ENCODE data around the gene IGHMBP2. TPM values are rescaled to one million over a fixed set of nuclear protein-coding genes. Genes with fewer than 3 reads are reported as not detected.
A peak's percentile ranks its signal among the peaks of the same experiment; 100 is the strongest.

IGHMBP2 gene
- total RNA-seq, 1 donor from 2014 or later: 30.1 TPM

DNA sequence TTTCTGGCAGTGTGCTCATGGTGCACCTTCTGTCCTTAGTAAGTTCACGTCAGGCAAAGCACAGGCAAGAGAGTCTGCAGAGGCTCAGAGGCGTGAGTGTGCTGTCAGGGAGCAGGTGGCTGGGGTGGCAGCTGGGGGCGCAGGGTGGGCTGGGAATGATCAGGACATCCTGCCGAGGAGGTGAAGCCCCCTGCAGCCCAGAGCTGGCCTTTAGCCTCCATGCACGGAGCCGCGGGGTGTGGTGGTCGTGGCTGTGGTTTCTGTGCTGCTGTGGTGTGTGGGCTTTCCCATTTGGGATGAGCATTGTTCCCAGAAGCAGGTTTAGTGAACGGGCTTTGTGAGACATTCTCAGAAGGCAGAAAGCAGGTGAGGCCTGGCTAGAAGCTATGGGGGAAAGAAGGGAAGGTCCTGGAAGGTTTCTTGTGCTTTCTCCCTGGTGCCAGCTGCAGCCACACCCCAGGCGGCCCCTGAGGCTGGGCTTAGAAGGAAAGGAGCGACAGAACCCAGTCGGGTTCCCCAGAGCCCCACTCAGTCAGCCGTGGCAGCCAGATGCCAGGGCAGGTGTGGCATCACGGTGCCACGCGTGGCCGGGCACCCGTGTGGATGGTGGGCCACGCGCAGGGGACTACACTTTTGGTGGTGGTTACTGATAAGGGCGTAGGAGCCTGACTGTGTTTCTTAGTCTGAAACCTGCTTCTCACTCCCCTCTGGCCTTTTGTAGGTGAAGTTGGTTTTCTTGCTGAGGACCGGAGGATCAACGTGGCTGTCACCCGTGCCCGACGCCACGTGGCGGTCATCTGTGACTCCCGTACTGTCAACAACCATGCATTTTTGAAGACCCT, 32.0 kb downstream of the IGHMBP2 start:
- Mint-ChIP-seq H3K9me3 (no peaks in the 10 kb centered on the region), H3K4me1 (no peaks in the 10 kb centered on the region), H3K4me3 (no peak overlapping the region), H3K27ac (ENCODE audit: unreplicated experiment) (no peak overlapping the region), H3K27me3 (ENCODE audit: low read depth) (no peaks in the 10 kb centered on the region), H3K36me3 (ENCODE audit: low read depth) (peaks cover 3% of the 10 kb centered on the region)
- no peak for DNase-seq (ENCODE audit: low read depth, low spot score)
- TF ChIP-seq, protein P1, sequence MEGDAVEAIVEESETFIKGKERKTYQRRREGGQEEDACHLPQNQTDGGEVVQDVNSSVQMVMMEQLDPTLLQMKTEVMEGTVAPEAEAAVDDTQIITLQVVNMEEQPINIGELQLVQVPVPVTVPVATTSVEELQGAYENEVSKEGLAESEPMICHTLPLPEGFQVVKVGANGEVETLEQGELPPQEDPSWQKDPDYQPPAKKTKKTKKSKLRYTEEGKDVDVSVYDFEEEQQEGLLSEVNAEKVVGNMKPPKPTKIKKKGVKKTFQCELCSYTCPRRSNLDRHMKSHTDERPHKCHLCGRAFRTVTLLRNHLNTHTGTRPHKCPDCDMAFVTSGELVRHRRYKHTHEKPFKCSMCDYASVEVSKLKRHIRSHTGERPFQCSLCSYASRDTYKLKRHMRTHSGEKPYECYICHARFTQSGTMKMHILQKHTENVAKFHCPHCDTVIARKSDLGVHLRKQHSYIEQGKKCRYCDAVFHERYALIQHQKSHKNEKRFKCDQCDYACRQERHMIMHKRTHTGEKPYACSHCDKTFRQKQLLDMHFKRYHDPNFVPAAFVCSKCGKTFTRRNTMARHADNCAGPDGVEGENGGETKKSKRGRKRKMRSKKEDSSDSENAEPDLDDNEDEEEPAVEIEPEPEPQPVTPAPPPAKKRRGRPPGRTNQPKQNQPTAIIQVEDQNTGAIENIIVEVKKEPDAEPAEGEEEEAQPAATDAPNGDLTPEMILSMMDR (conservative IDR thresholded peaks at IDR 0.05): no peak

DNA sequence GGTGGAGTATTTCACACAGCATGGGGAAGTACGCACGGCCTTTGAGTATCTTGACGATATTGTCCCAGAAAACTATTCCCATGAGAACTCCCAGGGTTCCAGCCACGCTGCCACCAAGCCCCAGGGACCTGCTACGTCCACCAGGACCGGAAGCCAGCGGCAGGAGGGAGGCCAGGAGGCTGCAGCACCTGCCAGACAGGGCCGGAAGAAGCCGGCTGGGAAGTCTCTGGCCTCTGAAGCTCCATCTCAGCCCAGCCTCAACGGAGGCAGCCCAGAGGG, 32.6 kb downstream of the IGHMBP2 start:
- TF ChIP-seq, protein P1 (conservative IDR thresholded peaks at IDR 0.05): no peak

DNA sequence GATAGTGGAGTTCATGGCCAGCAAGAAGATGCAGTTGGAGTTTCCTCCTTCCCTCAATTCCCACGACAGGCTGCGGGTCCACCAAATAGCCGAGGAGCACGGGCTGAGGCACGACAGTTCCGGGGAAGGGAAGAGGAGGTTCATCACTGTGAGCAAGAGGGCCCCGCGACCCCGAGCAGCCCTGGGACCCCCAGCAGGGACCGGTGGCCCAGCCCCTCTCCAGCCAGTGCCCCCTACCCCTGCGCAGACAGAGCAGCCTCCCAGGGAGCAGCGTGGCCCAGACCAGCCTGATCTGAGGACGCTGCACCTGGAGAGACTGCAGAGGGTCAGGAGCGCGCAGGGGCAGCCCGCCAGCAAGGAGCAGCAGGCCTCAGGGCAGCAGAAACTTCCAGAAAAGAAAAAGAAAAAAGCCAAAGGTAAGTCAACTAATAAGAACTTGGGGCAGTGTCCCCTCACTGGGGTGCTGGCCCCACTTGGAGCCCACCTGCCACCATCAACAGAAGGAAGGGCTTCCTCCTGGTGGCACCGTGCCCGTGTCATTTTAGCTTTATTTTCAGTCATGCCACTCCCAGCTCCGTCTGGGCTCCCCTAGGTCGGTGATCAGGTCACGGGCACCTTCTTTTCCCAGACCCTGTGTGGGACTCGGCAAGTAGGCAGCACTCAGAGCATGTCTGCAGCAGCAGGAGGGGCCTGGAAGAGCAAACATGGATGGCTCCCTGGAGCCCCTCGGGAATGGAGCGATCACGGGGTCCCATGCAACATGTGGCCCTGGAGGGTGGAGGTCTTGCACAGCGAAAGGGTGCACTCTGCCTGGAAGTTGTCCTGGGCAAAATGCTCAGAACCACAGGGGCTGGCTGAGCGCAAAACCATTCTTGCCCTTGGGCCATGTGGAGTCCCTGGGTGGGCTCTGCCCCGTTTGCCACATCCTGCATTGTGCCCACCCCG, 33.3 kb downstream of the IGHMBP2 start:
- Mint-ChIP-seq H3K27me3 (ENCODE audit: low read depth) (no peaks in the 10 kb centered on the region), H3K36me3 (ENCODE audit: low read depth) (no peaks in the 10 kb centered on the region), H3K9me3 (no peaks in the 10 kb centered on the region), H3K27ac (ENCODE audit: unreplicated experiment) (no peak overlapping the region), H3K4me1 (no peaks in the 10 kb centered on the region), H3K4me3 (no peak overlapping the region)
- DNase-seq (ENCODE audit: low read depth, low spot score): no peak
- TF ChIP-seq, protein P1 (conservative IDR thresholded peaks at IDR 0.05): no peak

More for the DNA sequence above, 32.6 kb downstream of the IGHMBP2 start:
- H3K9me3 Mint-ChIP-seq: no peaks in the 10 kb centered on the region
- H3K4me3 Mint-ChIP-seq: no peak overlapping the region
- DNase-seq (ENCODE audit: low read depth, low spot score): no peak
- H3K36me3 Mint-ChIP-seq (ENCODE audit: low read depth): peaks cover 3% of the 10 kb centered on the region
- no peaks in the 10 kb centered on the region for H3K27me3 Mint-ChIP-seq (ENCODE audit: low read depth)
- H3K27ac Mint-ChIP-seq (ENCODE audit: unreplicated experiment): no peak overlapping the region
- H3K4me1 Mint-ChIP-seq: no peaks in the 10 kb centered on the region

DNA sequence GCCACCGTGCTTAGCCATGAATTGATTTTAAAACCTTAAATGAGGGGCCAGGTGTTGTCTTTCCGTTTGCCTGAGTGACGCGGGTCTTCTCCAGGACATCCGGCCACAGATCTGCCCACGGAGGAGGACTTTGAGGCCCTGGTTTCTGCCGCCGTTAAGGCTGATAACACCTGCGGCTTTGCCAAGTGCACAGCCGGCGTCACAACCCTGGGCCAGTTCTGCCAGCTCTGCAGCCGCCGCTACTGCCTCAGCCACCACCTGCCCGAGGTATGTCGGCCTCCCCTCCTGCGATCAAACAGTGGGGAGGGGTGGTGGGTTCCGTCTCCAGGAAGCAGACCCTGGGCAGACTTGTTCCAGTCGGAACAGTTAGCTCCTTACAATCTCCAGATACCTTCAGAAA, 34.4 kb downstream of the IGHMBP2 start:
- H3K27ac Mint-ChIP-seq (ENCODE audit: unreplicated experiment): no peak overlapping the region
- no peak for DNase-seq (ENCODE audit: low read depth, low spot score)
- H3K9me3 Mint-ChIP-seq: no peaks in the 10 kb centered on the region
- no peaks in the 10 kb centered on the region for H3K27me3 Mint-ChIP-seq (ENCODE audit: low read depth)
- no peak overlapping the region for H3K4me3 Mint-ChIP-seq
- TF ChIP-seq, protein P1 (conservative IDR thresholded peaks at IDR 0.05): no peak
- no peaks in the 10 kb centered on the region for H3K4me1 Mint-ChIP-seq
- H3K36me3 Mint-ChIP-seq (ENCODE audit: low read depth): no peaks in the 10 kb centered on the region

DNA sequence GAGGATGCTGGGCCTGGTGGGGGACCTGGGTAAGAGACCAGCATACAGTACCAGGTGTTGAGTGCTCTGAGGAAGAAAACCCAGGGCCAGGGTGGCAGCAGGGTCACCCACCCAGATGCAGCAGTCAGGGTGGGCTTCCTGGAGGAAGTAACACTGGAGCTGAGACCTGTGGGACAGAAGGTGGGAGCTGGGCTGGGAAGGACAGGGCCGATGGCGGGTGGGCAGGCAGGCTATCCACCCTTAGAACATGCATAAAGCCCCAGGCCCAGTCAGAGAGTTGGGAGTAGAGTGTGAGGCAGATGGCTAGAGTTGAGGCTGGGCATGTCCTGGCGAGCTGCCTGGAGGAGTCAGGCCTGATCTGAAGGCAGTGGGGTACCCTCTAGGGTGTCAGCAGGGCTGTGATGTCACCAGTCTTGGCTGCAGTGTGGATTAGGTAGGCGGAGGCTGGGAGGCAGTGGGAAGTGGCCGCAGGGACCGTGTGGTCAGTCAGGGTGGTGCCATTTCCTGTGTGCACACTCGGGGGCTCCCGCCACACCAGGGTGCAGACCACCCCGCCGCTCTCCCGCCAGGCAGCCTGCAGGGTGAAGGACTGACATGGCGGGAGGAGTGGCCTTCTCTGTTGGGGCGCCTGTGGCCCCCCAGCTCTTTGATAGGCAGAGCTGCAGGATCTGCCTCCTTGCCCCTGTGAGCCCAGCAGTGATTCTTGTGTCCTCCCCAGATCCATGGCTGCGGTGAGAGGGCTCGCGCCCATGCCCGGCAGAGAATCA, 35.3 kb downstream of the IGHMBP2 start:
- no peak overlapping the region for H3K4me3 Mint-ChIP-seq
- TF ChIP-seq, protein P1 (conservative IDR thresholded peaks at IDR 0.05): no peak
- H3K4me1 Mint-ChIP-seq: no peaks in the 10 kb centered on the region
- DNase-seq (ENCODE audit: low read depth, low spot score): no peak
- H3K9me3 Mint-ChIP-seq: no peaks in the 10 kb centered on the region
- no peaks in the 10 kb centered on the region for H3K27me3 Mint-ChIP-seq (ENCODE audit: low read depth)
- peak overlapping the region; percentile 67 for H3K27ac Mint-ChIP-seq (ENCODE audit: unreplicated experiment)
- H3K36me3 Mint-ChIP-seq (ENCODE audit: low read depth): no peaks in the 10 kb centered on the region

Measured in neural crest cell (in vitro differentiated cells).